Neutrophil (primary cell): ENCODE data around the gene PCED1B.

Experiments
- H3K27ac ChIP-seq: fragments of 200-600 bp; sonication (generic); 2 replicates; pipeline ENCODE4 v1.5.1; 2016; ENCODE audit warnings: mild to moderate bottlenecking, moderate library complexity
- H3K27me3 ChIP-seq: fragments of 200-600 bp; sonication (generic); 2 replicates; pipeline ENCODE4 v1.6.0; 2016; ENCODE audit warnings: mild to moderate bottlenecking
- H3K36me3 ChIP-seq: fragments of 200-600 bp; sonication (generic); 2 replicates; pipeline ENCODE4 v1.5.1; 2017
- H3K4me1 ChIP-seq, 2 experiments: fragments of 200-600 bp in 1 of 2; sonication (generic) in 1 of 2; 1 replicate in 1 of 2; 2 replicates in 1 of 2; pipeline versions ENCODE4 v1.5.1 to v1.6.1; 2013 to 2016; ENCODE audit warnings: low read depth in 1 of 2, low read length in 1 of 2, mild to moderate bottlenecking in 1 of 2, moderate library complexity in 1 of 2; ENCODE audit not compliant: control insufficient read depth in 1 of 2, insufficient read depth in 1 of 2
- H3K4me3 ChIP-seq, 2 experiments: fragments of 200-600 bp in 1 of 2; sonication (generic) in 1 of 2; 1 replicate in 1 of 2; 2 replicates in 1 of 2; pipeline ENCODE4 v1.5.1; 2013 to 2016; ENCODE audit warnings: low read depth in 1 of 2, low read length in 1 of 2, mild to moderate bottlenecking in 1 of 2, moderate library complexity in 1 of 2
- H3K9me3 ChIP-seq: fragments of 200-600 bp; sonication (generic); 2 replicates; pipeline ENCODE4 v1.5.1; 2016
- TF ChIP-seq, protein P1 (sequence below): fragments of 200-600 bp; sonication (generic); IDR thresholded peaks from 2 replicates; pipeline ENCODE4 v1.5.1; 2016; ENCODE audit warnings: antibody characterized with exemption

The PCED1B gene

DNA sequence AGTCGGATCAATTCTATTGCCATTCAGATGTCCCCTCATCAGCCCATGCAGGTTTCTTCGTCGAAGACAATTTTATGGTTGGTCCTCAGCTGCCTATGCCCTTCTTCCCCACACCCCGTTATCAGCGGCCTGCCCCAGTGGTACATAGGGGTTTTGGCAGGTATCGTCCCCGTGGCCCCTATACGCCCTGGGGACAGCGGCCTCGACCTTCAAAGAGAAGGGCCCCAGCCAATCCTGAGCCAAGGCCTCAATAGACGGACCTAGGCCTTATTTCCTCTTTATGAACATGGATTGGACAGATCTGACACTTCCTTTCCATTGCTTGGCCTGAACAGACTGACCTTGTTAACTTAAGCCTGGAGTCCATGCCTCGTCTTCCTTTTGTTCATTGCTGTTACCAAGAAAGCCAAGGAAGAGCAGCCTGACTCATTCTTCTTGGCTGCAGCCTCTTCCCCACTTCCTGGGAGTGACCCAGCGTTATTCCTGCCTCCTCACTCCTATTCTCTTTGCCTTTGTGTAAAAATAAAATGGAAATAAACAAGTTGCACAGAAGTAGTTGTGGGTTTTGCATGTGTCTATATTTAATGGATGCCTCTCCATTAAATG lies 156.8 kb downstream of the PCED1B start:
- Histone ChIP-seq H3K4me3 (no peak overlapping the region), H3K36me3 (no peaks in the 10 kb centered on the region), H3K9me3 (no peaks in the 10 kb centered on the region), H3K4me1 (no peaks in the 10 kb centered on the region), H3K27me3 (no peaks in the 10 kb centered on the region), H3K27ac (no peak overlapping the region)
- TF ChIP-seq, protein P1, sequence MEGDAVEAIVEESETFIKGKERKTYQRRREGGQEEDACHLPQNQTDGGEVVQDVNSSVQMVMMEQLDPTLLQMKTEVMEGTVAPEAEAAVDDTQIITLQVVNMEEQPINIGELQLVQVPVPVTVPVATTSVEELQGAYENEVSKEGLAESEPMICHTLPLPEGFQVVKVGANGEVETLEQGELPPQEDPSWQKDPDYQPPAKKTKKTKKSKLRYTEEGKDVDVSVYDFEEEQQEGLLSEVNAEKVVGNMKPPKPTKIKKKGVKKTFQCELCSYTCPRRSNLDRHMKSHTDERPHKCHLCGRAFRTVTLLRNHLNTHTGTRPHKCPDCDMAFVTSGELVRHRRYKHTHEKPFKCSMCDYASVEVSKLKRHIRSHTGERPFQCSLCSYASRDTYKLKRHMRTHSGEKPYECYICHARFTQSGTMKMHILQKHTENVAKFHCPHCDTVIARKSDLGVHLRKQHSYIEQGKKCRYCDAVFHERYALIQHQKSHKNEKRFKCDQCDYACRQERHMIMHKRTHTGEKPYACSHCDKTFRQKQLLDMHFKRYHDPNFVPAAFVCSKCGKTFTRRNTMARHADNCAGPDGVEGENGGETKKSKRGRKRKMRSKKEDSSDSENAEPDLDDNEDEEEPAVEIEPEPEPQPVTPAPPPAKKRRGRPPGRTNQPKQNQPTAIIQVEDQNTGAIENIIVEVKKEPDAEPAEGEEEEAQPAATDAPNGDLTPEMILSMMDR = no peak

DNA sequence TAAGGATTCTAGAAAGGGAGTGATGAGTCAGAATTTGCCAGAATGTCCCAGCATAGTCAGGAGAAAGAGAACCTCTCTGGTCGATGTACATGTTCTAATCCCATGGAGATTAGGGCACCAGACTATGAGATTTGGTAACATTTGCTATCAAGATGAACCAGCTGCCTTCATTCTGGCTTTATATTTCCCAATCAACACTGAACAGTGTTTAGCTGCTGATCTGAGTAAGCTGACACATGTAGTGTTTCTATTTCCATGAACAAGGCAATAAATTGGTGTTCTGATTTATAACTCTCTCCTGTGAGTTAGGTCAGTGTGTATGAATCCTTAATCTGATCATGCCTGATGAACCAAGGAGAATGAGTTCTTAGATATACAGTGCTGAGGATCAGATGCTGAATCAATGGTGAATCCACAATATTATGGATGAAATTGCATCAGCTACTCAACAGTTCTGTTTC lies 158.4 kb downstream of the PCED1B start:
- H3K4me3 ChIP-seq = no peak overlapping the region
- H3K36me3 ChIP-seq = no peaks in the 10 kb centered on the region
- no peaks in the 10 kb centered on the region for H3K4me1 ChIP-seq
- H3K9me3 ChIP-seq = no peaks in the 10 kb centered on the region
- TF ChIP-seq, protein P1 = no peak
- H3K27ac ChIP-seq = no peak overlapping the region
- H3K27me3 ChIP-seq = no peaks in the 10 kb centered on the region

DNA sequence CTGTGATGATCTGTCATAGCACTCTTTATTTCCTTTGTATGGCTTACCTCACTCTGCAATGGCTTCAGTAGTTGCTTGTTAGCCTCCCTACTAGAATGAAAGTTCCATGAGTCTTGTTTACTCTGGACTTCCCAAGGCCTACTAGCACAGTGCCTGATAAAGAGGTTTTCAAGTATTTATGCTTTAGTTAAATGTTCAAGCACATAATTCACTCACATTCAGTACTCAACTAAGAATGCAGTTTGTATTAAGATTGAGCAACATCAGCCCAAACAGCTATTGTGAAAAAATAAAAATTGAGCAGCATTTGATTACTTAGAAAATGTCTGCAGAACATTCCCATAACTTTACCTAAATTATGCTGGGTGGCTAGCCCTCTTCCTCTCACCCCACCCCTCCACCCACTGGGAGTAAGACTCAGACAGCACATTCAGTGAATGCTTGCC lies 159.3 kb downstream of the PCED1B start:
- H3K4me1 ChIP-seq = no peaks in the 10 kb centered on the region
- no peaks in the 10 kb centered on the region for H3K36me3 ChIP-seq
- TF ChIP-seq, protein P1 = no peak
- no peak overlapping the region for H3K4me3 ChIP-seq
- no peaks in the 10 kb centered on the region for H3K27me3 ChIP-seq
- no peak overlapping the region for H3K27ac ChIP-seq
- H3K9me3 ChIP-seq = no peaks in the 10 kb centered on the region

DNA sequence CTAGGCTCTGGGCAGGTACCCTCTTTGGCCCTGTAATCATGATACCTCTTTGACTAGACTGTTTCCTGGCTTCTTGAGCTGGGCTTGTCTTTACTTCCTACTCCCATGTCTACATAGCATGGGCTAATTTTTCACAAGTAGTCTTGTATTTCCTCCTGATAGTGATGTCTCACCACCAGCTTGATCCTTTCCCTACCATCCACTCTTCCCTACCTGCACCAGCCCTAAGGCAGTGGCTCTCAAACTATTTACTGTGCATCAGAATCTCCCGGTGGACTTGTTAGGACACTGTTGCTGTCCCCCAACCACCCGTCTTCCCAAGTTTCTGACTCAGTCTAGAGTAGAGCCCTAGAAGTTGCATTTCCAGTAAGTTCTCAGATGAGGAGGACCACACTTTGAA lies 163.0 kb downstream of the PCED1B start:
- Histone ChIP-seq H3K27me3 (no peaks in the 10 kb centered on the region), H3K9me3 (no peaks in the 10 kb centered on the region), H3K27ac (no peak overlapping the region), H3K4me3 (no peak overlapping the region), H3K4me1 (no peaks in the 10 kb centered on the region), H3K36me3 (no peaks in the 10 kb centered on the region)
- TF ChIP-seq, protein P1 = no peak

DNA sequence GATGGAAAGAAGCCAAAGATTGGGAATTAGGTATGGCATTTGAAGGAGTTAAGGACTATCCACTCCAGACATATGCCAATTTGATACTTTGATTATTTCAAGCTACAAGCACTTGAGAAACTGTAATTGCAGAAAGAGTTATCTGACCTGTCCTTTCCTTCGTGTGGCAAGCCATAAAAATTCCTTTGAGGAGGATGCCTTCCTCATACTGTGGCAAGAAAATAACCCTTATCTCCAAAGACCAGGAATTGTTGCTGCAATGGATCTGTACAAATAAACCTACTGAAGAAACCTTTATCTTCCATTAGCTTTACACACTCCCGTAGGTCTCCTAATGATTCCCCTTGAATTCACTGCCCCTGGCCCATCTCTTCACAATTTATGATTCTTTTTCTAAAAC lies 165.4 kb downstream of the PCED1B start:
- H3K4me3 ChIP-seq = no peak overlapping the region
- TF ChIP-seq, protein P1 = no peak
- no peaks in the 10 kb centered on the region for H3K36me3 ChIP-seq
- H3K27me3 ChIP-seq = no peaks in the 10 kb centered on the region
- no peaks in the 10 kb centered on the region for H3K4me1 ChIP-seq
- H3K27ac ChIP-seq = no peak overlapping the region
- H3K9me3 ChIP-seq = no peaks in the 10 kb centered on the region
